HuH-7 (cell line): ENCODE results near the gene PPP2R5C.
A peak's percentile ranks its signal among the peaks of the same experiment; 100 is the strongest.
"Not testable (repeated sequence)": the region's sequence is repeated elsewhere in the genome, so short reads cannot be mapped to it uniquely, and the experiment has no call there.

Experiments
- DNase-seq: peaks from one replicate; pipeline ENCODE4 v3.0.0; 2011; ENCODE audit warnings: low spot score

PPP2R5C gene

GRCh38 chr14:101781240-101782061, 19.9 kb downstream of the PPP2R5C start:
- DNase-seq, result no peak

- DNase-seq, result no peak
These were observed 21.9 kb downstream of the PPP2R5C start for GRCh38 chr14:101783260-101784016.

GRCh38 chr14:101784631-101785030, 23.1 kb downstream of the PPP2R5C start:
- DNase-seq, result no peak

GRCh38 chr14:101788016-101788635, 26.6 kb downstream of the PPP2R5C start:
- DNase-seq, result no peak

- no peak for DNase-seq
These were observed 27.7 kb downstream of the PPP2R5C start for GRCh38 chr14:101789222-101789621.

GRCh38 chr14:101790232-101790631, 28.7 kb downstream of the PPP2R5C start:
- no peak for DNase-seq

- no peak for DNase-seq
These were observed 30.5 kb downstream of the PPP2R5C start for GRCh38 chr14:101791919-101792572.

GRCh38 chr14:101796016-101796415, 34.5 kb downstream of the PPP2R5C start:
- no peak for DNase-seq

GRCh38 chr14:101796479-101796878, 35.0 kb downstream of the PPP2R5C start:
- DNase-seq, result no peak

- DNase-seq, result no peak
These were observed 36.3 kb downstream of the PPP2R5C start for GRCh38 chr14:101797856-101798255.

- not testable (repeated sequence) for DNase-seq
These were observed 42.9 kb downstream of the PPP2R5C start for GRCh38 chr14:101804373-101804772.

- DNase-seq, result not testable (repeated sequence)
These were observed 44.7 kb downstream of the PPP2R5C start for GRCh38 chr14:101806252-101806651.

GRCh38 chr14:101808020-101808641, 46.6 kb downstream of the PPP2R5C start:
- DNase-seq, result no peak

GRCh38 chr14:101808894-101809670, 47.6 kb downstream of the PPP2R5C start:
- DNase-seq, result no peak

GRCh38 chr14:101809671-101810514, 48.4 kb downstream of the PPP2R5C start:
- peak; percentile 65 for DNase-seq

- no peak for DNase-seq
These were observed 49.5 kb downstream of the PPP2R5C start for GRCh38 chr14:101810897-101811621.

- no peak for DNase-seq
These were observed 50.6 kb downstream of the PPP2R5C start for GRCh38 chr14:101812071-101812470.

- DNase-seq, result no peak
These were observed 51.8 kb downstream of the PPP2R5C start for GRCh38 chr14:101813171-101813759.

GRCh38 chr14:101813833-101814232, 52.3 kb downstream of the PPP2R5C start:
- DNase-seq, result no peak
